Pulmonary artery endothelial cell (primary cell): ENCODE measurements around the gene ZNF343. TPM values are rescaled to one million over a fixed set of nuclear protein-coding genes. Genes with fewer than 3 reads are reported as not detected.

ENCODE experiments used
- DNase-seq: peaks from one replicate; pipeline ENCODE4 v3.0.0-alpha.2; 2011; ENCODE audit warnings: low read depth, low spot score
- total RNA-seq: library from RNA; depleted of rRNA; stranded (reverse); fragments of >200 nt; gene quantifications from 2 replicates; pipeline ENCODE4 v1.2.3, GENCODE V29; 2014

The ZNF343 gene
- total RNA-seq, 1 donor from 2014 or later = 9.0 TPM

DNA sequence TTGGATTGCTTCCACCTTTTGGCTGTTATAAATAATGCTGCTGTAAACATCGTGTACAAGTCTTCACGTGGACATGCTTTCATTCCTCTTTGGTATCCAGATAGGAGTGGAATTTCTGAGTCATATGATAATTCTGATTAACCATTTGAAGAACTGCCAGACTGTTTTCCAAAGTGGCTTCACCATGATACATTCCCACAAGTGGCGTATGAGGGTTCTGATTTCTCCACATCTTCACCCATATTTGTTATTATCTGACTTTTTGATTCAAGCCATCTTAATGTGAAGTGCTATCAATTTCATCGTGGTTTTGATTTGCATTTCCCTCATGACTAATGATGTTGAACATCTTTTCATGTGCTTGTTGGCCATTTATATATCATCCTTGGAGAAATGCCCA lies 35.2 kb downstream of the ZNF343 start:
- no peak for DNase-seq

DNA sequence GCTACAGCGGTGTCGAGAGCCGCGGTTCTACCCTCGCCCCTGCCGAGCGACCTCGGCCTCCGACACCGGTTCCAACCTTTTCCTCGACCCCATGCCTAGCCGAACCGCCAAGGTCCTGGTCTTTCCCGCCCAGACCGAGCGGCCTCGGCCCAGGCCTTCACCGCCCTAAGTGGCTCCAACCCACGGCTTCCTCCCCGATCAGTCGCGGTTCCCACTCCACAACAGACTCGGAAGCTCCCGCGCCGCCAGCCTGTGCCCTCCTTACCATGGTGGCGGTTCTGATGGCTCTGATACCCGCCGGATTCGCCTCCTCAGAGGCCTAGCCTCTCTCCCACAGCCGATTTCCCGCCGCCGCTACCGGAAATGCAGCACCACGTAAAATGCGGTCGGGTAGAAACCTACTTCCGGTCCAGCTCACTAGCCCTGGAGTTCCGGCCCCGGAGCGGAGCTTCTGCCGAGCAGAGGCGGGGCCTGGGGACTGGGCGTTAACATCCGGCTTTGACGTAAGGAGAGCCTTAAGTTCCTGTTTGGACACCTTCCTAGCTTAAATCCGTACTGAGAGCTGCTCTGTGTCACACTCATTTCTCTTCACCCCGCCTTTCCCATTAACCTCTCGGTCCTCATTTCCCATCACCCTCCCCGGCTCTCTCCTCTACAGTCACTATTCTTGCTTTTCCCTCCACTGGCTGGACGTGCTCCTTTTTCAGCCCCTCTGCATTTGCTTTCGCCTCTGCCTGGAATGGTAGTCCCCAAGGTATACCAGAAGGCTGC lies 38.1 kb downstream of the ZNF343 start, which contains the start of gene SNRPB:
TSS of gene SNRPB (minus strand) at position 367 of the 771 bp plus-strand sequence. CDS start at position 268, 99 bp downstream.
- peak; percentile 98 for DNase-seq

DNA sequence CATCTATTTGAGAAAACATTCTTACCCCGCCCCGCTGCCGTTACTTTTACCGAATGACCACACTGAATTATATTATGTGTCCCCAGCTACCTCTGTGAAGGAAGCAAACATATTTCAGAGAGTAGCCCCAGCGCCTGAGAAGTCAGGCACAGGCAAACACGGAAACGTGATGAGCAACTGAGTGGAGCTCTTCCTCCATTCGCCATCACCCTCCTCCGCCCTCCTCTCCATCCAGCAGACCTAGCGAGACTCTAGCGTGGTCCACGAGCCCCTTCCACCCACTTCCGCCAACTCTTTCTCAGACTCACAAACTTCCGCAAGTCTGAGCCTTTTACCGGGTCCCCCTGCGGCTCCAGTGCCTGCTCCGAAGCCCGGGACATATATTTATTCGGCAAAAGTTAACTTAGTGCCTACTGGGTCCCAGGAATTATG lies 38.7 kb downstream of the ZNF343 start:
- no peak for DNase-seq

DNA sequence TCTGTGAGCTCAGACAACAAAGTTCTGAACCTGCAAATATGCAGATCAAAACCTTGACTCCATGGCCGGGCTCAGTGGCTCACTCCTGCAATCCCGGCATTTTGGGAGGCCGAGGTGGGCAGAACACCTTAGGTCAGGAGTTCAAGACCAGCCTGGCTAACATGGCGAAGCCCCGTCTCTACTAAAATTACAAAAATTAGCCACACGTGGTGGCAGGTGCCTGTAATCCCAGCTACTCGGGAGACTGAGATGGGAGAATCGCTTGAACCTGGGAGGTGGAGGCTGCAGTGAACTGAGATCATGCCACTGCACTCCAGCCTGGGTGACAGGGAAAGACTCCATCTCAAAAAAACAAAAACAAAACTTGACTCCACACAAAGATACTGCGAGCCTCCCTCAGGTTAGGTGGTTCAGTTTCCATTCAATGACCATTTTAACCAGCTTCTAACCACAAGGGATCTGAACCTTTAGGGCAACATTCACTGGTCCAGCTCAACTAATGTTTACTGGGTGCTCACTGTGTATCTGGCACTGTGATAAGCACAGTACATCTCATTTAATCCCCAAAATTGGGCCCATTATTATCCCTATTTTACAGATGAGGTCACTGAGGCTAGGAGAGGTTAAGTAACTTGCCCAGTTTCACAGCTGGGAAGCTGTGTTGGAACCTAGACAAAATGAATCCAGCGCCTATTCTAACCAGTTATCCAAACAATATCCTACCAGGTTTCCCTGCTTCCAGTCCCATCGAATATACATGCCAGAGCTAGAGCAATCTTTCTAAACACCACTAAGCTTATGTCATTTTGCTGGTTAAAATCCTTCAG lies 39.9 kb downstream of the ZNF343 start:
- DNase-seq = no peak

DNA sequence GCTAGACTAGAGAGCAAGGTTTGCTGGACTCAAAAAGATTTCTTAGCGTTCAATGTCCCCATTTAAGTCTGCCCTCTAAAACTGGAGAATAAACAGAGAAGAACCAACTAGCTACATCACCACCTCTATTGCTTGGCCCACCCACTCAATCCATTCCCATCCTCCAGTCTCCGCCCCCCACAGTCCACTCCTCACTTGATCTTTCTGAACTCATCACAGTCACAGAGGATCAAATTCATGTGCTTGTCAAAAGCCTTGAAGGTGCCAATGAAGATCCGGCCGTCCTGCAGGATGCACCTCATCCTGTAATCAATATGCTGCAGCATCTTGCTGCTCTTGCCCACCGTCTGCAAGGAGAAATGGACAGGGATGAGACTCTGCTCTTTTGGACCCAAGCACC lies 41.3 kb downstream of the ZNF343 start:
- DNase-seq = no peak

DNA sequence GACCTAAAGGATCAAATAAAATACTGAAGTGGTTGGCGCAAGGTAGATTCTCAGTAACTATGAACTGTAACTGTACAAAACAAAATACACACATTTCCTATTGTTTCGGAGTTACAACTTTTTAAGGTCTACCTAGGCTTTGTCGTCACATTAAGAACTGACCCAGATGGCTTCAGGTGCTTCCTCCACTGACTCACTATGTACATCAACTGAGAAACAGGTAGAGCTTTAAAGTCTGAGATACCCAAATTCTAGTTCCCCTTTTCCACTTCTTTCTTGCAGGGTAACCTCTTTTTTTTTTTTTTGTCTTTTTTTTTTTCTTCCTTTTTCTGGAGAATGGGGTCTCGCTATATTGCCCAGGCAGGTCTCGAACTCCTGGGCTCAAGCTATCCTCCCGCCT lies 43.6 kb downstream of the ZNF343 start:
- no peak for DNase-seq

DNA sequence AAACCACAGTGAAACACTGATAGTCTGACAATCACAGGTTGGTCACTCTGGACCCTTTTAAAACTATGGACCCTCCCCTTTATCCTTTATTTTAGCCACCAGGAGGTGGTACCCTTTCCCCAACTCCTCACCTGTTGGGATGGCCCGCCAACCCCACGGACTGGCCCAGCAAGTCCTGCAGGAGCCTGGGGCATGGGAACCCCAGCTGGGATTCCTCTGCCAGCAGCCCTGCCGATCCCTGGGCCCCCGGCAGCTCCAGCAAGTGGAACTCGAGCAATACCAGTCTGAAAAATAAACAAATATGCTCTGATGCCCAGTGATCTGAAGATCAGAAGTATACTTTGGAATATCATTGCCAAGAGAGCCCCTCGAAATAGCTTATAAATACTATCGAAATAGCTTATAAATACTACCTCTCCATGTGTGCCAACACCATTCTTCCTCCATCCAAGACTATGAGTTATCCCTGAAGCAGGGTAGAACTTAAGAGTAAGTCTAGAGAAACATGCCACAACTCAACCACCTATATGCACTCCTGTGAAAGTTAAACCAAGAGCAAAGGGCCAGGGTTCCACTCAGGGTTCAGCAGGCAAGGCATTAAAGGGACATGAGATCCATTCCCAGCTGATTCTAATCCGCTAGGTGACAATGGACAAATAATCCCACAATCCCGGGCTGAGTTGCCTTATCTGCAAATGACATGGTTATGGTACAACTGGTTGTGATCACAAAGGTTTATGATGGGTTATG lies 44.9 kb downstream of the ZNF343 start:
- DNase-seq = no peak

DNA sequence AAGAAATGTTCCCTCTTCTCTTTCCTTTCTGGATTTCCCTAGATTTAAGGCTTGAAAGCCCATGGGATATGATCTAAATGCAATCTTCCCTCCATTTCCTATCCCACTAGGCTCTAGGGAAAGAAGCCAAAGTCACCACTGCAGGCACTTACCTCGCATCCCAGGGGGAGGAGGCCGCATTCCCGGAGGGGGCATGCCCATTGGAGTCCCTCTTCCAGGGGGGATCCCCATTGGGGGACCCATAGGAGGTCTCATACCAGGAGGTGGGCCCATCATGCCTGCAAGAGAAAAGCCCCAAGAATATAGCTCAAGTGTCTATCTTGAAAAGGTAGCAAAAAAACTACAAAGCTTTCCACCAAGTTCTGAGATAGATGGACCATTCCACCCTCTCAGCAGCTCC lies 46.2 kb downstream of the ZNF343 start:
- no peak for DNase-seq

DNA sequence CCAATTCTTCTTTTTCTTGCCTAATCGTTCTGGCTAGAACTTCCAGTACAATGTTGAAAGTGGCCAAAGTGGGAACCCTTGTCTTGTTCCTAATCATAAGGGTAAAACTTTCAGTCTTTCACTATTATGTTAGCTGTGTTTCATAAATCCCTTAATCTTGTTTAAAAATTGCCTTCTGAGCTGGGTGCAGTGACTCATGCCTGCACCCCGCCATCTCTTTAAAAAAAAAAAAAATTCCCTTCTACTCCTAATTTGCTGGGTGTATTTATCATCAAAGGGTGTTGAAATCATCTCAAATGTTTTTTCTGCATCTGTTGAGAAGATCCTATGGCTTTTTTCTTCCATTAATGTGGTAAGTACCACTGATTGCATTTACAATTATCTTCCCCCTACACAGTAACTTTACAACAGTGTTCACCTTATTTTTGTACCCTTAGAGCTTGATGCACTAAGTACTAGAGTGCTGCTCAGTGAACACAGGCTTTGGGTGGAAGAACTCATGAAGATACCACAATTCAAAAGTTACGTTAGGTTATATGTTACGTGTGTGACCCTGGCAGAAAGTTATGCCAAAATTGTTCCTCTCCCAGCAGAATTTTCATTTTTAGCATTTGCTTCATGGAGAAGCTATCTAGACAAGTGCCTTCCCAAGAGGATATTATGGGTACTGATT lies 47.8 kb downstream of the ZNF343 start:
- no peak for DNase-seq

DNA sequence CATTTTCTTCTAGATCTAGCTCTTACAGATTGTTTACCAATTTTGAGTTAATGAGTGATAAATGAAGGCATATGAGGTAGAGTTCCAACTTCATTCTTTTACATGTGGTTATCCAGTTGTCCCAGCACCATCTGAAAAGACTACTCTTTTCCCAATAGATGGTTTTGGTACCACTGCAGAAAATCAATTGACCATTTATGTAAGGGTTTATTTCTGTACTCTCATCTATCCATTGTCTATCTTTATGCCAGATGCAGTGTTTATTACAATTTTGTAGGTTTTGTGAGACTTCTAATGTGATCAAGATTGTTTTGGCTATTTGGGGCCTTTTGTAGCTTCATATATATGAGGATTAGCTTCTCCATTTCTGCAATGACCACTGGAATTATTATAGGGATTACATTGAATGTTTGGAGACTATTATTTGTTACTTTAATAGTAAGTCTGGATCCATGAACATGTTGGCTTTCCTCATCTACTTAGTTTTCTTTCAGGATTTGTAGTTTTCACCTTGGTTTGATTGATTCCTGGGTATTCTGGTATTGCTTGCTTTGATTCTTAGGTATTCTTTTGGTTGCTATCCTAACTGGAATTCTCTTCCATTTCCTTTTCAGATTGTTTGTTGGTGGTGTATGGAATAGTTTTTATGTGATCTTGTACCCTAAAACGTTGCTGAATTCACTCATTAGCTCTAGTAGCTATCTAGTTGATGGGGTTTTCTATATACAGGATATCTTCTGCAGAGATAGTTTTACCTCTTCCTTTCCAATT lies 48.5 kb downstream of the ZNF343 start:
- no peak for DNase-seq

DNA sequence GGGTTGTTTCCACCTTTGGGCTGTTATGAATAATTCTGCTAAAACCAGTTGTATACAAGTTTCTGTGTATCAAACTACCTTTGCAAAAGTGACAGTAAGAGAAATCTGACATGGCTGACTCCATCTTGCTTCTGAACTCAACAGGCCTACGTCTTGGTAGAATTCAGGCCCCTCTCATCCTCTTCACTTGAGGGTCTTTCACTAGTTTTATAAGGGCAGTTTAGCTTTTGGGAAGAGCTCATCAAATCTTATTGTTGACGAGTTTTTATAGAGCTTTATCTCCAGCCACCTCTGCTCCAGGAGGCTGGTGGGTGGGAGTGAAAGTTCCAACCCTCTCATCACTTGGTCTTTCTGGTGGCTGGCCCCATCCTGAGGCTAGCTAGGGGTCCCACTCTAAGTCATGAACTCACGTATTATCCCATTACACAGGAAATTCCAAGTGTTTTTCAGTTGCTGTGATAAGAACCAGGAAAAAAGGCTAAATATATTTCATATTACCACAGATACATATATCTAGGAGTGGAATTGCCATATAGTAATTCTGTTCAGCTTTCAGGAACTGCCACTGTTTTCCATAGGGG lies 49.7 kb downstream of the ZNF343 start:
- DNase-seq = no peak

DNA sequence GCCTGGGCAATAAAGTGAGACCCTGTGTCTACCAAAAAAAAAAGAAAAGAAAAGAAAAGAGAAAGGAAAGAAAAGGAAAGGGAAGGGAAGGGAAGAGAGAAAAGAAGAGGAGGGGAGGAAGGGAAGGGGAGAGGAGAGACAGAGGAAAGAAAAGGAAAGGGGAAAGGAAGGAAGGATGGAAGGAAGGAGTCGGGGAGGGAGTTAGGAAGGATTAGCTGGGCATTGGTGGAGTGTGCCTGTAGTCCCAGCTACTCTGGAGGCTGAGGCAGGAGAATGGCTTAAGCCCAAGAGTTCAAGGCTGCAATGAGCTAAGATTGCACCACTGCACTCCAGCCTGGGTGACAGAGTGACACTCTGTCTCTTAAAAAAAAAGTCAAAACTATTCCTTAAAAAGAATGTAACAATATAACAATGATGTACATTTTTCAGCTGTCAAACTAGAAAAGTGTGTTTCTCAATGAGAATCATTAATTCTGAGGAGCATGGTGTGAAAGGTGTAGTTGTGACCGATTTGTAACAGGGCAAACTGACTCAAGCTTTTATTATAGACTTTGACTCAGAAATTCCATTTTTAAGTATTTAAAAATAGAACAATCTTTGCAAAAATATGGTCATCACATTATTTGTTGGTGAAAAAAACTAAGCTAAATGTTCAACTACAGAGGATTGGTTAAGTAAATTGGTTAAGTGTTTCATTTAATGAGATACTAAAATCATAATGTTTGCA lies 52.8 kb downstream of the ZNF343 start:
- DNase-seq = no peak

DNA sequence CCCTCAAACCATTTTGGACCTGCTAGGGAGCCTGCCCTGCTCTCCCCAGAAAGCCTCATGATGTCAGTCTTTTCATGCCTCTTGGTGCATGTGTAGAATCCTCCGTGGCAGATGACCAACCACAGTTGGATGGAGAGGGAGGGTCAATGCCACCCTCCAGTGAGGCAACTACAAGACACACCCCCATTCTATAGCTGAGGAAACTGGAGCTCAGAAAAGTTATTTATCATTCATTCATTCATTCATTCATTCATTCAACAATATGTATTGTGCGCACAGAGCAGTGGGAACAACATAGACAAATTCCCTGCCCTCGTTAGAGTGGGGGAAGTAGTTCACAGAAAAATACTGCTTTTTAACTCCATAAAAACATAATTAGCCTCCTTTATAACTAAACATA lies 54.9 kb downstream of the ZNF343 start:
- DNase-seq = no peak

DNA sequence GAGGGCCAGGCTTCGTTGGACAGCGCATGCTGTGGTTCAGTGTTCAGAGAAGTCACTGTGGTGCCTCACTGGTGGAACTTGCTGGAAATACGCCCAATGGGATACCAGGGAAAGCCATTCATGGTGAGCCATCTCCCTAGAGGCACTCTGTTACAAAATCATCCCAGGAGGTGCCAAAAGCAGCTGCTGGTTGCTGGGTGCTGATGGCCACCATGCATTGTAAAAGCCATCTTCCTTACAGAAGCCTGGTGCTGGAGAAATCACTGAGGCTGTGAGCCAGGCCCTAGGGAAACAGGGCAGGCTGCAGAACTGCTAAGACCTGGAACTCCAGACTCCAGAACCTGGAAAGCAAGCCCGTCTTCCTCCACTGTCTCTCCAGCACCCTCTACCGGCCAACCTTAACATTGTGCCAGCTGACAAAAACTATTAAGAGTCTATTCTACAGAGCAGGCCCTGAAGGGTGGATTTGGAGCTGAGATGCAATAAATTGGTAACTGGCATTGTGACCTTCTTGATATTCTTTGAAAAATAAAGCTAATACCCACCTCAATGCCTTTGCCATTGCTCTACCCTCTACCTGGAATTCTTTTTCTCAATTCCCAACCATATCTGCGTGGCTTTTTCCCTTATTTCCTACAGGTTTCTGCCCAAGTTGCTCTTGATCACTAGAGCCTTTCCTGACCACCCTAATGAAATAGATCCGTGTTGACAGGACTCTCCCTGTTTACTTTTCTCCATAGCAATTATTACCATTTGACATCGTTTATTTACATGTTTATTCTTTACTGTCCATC lies 56.6 kb downstream of the ZNF343 start:
- no peak for DNase-seq

DNA sequence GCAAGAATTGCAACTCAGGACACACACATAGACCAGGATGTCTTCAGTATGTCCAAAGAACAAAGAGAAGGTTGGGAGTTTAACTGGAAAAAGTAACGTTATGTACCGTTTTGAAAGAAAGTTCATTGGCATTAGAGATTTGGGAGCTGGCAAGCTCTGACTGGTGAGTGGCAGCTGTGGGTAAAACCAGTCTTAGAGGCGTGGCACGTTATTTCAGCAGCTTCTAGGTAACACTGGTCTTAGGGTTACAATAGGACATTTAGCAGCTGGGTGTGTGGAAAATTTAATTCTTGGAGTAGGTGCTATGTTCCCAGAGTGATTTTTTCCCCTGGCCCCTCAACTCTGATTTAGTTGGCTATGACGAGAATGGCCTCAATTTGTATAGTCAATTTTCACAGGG lies 57.3 kb downstream of the ZNF343 start:
- no peak for DNase-seq

DNA sequence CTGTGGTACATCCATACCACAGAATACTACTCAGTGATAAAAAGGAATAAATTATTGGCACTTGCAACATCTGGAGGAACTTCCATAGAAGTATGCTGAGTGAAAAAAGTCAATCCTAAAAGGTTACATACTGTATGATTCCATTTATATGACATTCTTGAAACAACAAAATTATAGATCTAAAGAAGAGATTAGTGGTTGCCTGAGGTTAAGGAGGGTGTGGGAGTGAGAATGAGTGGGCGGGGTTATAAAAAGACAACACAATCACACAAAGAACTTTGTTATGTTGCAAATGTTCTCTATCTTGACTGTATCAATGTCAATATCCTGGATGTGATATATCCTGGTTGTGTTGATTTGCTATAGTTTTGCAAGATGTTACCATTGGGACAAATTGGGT lies 59.3 kb downstream of the ZNF343 start:
- DNase-seq = no peak

DNA sequence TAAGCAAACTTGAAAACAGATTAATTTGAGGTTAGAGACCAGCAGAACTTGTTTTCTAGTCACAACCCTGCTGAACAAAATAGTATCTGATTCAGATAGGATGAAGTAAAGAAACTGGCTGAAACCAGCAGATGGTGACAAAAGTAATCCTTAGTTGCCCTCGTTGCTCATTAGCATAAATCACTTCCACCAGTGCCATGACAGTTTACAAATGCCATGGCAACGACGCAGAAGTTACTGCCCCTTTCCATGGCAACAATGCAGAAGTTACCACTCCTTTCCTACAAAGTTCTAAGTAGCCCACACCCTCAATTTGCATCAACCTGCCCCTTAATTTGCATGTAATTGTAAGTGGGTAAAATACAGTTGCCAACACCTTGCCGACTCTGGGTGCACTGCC lies 61.9 kb downstream of the ZNF343 start:
- DNase-seq = no peak
